IMR-90 (cell line): ENCODE data around the gene SLC44A1. TPM values are rescaled to one million over a fixed set of nuclear protein-coding genes. Genes with fewer than 3 reads are reported as not detected.

ENCODE experiments used
- ATAC-seq: fragments of 200-7000 bp; cut with Tn5 transposase; 2 replicates; pipeline ENCODE4 v1.9.1; 2020; ENCODE audit warnings: low read depth, mild to moderate bottlenecking, moderate library complexity
- BruUV-seq: library from RNA; stranded (reverse); fragments of 400-500 nt; replicated peaks from 2 replicates; lab custom pipeline; 2021; lab: Mats Ljungman, UMichigan
- CTCF ChIA-PET: fragments of 300-600 bp; formaldehyde crosslinking; extraction: SDS; loops from one replicate; lab custom pipeline; 2021; ENCODE audit warnings: antibody characterized with exemption; lab: Yijun Ruan, JAX
- POLR2A ChIA-PET: fragments of 300-600 bp; sonication (Branson Sonifier 250); formaldehyde crosslinking; loops from one replicate; lab custom pipeline; 2022; ENCODE audit warnings: antibody characterized with exemption; ENCODE audit not compliant: unreplicated experiment; lab: Charles Lee
- DNase-seq: peaks from one replicate; pipeline ENCODE4 v3.0.0; 2013
- H2AFZ ChIP-seq: replicated peaks from 2 replicates; pipeline ENCODE3; 2013; ENCODE audit warnings: low read length, mild to moderate bottlenecking; ENCODE audit not compliant: poor library complexity
- H2AK5ac ChIP-seq: 2 replicates; pipeline ENCODE4 v1.6.1; 2013; ENCODE audit warnings: low read depth, low read length, inconsistent platforms
- H2AK9ac ChIP-seq: replicated peaks from 2 replicates; pipeline ENCODE3; 2013; ENCODE audit warnings: mild to moderate bottlenecking, low read depth, low read length, moderate library complexity; ENCODE audit not compliant: poor library complexity
- H2BK120ac ChIP-seq: 2 replicates; pipeline ENCODE4 v1.6.1; 2013; ENCODE audit warnings: low read depth, low read length, inconsistent platforms
- H2BK15ac ChIP-seq: 3 replicates; pipeline ENCODE4 v1.6.1; 2013; ENCODE audit warnings: low read depth, low read length, inconsistent platforms
- H2BK20ac ChIP-seq: 2 replicates; pipeline ENCODE4 v1.6.1; 2013; ENCODE audit warnings: low read depth, mild to moderate bottlenecking, inconsistent platforms, low read length, moderate library complexity
- H2BK5ac ChIP-seq: 2 replicates; pipeline ENCODE4 v1.6.1; 2013; ENCODE audit warnings: mild to moderate bottlenecking, low read depth, low read length, inconsistent platforms; ENCODE audit not compliant: poor library complexity, severe bottlenecking
- H3K14ac ChIP-seq: replicated peaks from 2 replicates; pipeline ENCODE4 v1.6.1; 2013; ENCODE audit warnings: low read depth, low read length, inconsistent platforms
- H3K18ac ChIP-seq: 2 replicates; pipeline ENCODE4 v1.6.1; 2013; ENCODE audit warnings: low read depth, low read length, control low read depth
- H3K23ac ChIP-seq: 2 replicates; pipeline ENCODE4 v1.6.1; 2013; ENCODE audit warnings: low read depth, low read length, inconsistent platforms
- H3K27ac ChIP-seq: 2 replicates; pipeline ENCODE4 v1.5.1; 2013; ENCODE audit warnings: mild to moderate bottlenecking, control low read depth, low read length; ENCODE audit not compliant: insufficient read depth
- H3K27me3 ChIP-seq: 2 replicates; pipeline ENCODE4 v1.6.1; 2013; ENCODE audit warnings: low read length; ENCODE audit not compliant: control insufficient read depth, insufficient read depth
- H3K36me3 ChIP-seq: 2 replicates; pipeline ENCODE4 v1.6.1; 2013; ENCODE audit warnings: low read length, mixed read lengths; ENCODE audit not compliant: control insufficient read depth, insufficient read depth
- H3K4ac ChIP-seq: 2 replicates; pipeline ENCODE4 v1.6.1; 2013; ENCODE audit warnings: low read depth, low read length, inconsistent platforms
- H3K4me1 ChIP-seq: 2 replicates; pipeline ENCODE4 v1.6.1; 2013; ENCODE audit warnings: low read length, mixed read lengths; ENCODE audit not compliant: control insufficient read depth, insufficient read depth
- H3K4me2 ChIP-seq: 2 replicates; pipeline ENCODE4 v1.6.1; 2013; ENCODE audit warnings: low read depth, mild to moderate bottlenecking, control low read depth, low read length, moderate library complexity
- H3K4me3 ChIP-seq: 2 replicates; pipeline ENCODE4 v1.5.1; 2013; ENCODE audit warnings: low read depth, mild to moderate bottlenecking, control low read depth, low read length, moderate library complexity; ENCODE audit not compliant: insufficient read depth
- H3K56ac ChIP-seq: 2 replicates; pipeline ENCODE4 v1.6.1; 2013; ENCODE audit warnings: low read length, inconsistent platforms; ENCODE audit not compliant: insufficient read depth; ENCODE audit errors: extremely low read depth
- H3K79me1 ChIP-seq, 2 experiments: 2 replicates each; pipeline ENCODE4 v1.6.1; 2013; ENCODE audit warnings: low read length in 2 of 2, inconsistent platforms in 1 of 2, low read depth in 1 of 2
- H3K9ac ChIP-seq: 2 replicates; pipeline ENCODE4 v1.6.1; 2013; ENCODE audit warnings: low read depth, low read length, control low read depth
- H3K9me1 ChIP-seq: 2 replicates; pipeline ENCODE4 v1.6.1; 2013; ENCODE audit warnings: low read length, inconsistent platforms; ENCODE audit not compliant: insufficient read depth
- H3K9me3 ChIP-seq: 2 replicates; pipeline ENCODE4 v1.6.1; 2013; ENCODE audit warnings: low read length; ENCODE audit not compliant: control insufficient read depth, insufficient read depth
- H4K20me1 ChIP-seq: 2 replicates; pipeline ENCODE4 v1.6.1; 2013; ENCODE audit warnings: low read length, inconsistent platforms; ENCODE audit not compliant: insufficient read depth
- H4K5ac ChIP-seq: 2 replicates; pipeline ENCODE4 v1.6.1; 2013; ENCODE audit warnings: mild to moderate bottlenecking, low read depth, low read length, control low read depth
- H4K8ac ChIP-seq, 2 experiments: 2 replicates each; pipeline ENCODE4 v1.6.1; 2013; ENCODE audit warnings: low read depth in 2 of 2, low read length in 2 of 2, control low read depth in 1 of 2, inconsistent platforms in 1 of 2
- H4K91ac ChIP-seq: 2 replicates; pipeline ENCODE4 v1.6.1; 2013; ENCODE audit warnings: low read depth, low read length, inconsistent platforms; ENCODE audit not compliant: insufficient read depth
- BHLHE40 ChIP-seq: fragments of 150-350 bp; IDR thresholded peaks from 2 replicates; pipeline ENCODE4 v1.6.1; 2016; ENCODE audit warnings: mild to moderate bottlenecking, low read depth, low read length
- CEBPB ChIP-seq: IDR thresholded peaks from 2 replicates; pipeline ENCODE4 v1.6.1; 2012; ENCODE audit warnings: low read depth, low read length, improper control_type of control experiment
- CHD1 ChIP-seq: IDR thresholded peaks from 2 replicates; pipeline ENCODE4 v1.6.1; 2012; ENCODE audit warnings: low read depth, low read length, improper control_type of control experiment
- CTCF ChIP-seq: conservative IDR thresholded peaks from 2 replicates; pipeline ENCODE4 v1.5.1; 2012; ENCODE audit warnings: mild to moderate bottlenecking, low read depth, low read length, improper control_type of control experiment
- ELK1 ChIP-seq: fragments of 150-350 bp; IDR thresholded peaks from 2 replicates; pipeline ENCODE4 v1.6.1; 2016; ENCODE audit warnings: low read depth, mild to moderate bottlenecking, low read length, moderate library complexity, borderline replicate concordance
- FOS ChIP-seq: fragments of 150-350 bp; IDR thresholded peaks from 2 replicates; pipeline ENCODE4 v1.6.1; 2016; ENCODE audit warnings: low read depth, low read length
- MAFK ChIP-seq: IDR thresholded peaks from 2 replicates; pipeline ENCODE4 v1.6.1; 2012; ENCODE audit warnings: low read depth, low read length, improper control_type of control experiment
- MAZ ChIP-seq: IDR thresholded peaks from 2 replicates; pipeline ENCODE4 v1.6.1; 2012; ENCODE audit warnings: low read depth, mild to moderate bottlenecking, low read length, improper control_type of control experiment, moderate library complexity, borderline replicate concordance
- MXI1 ChIP-seq: IDR thresholded peaks from 2 replicates; pipeline ENCODE4 v1.6.1; 2012; ENCODE audit warnings: low read depth, mild to moderate bottlenecking, low read length, moderate library complexity, borderline replicate concordance
- NFE2L2 ChIP-seq: fragments of 150-350 bp; IDR thresholded peaks from 2 replicates; pipeline ENCODE4 v1.6.1; 2016; ENCODE audit warnings: low read depth, mild to moderate bottlenecking, low read length
- POLR2A ChIP-seq: IDR thresholded peaks from 2 replicates; pipeline ENCODE4 v1.6.1; 2012; ENCODE audit warnings: mild to moderate bottlenecking, low read depth, low read length
- RAD21 ChIP-seq: IDR thresholded peaks from 2 replicates; pipeline ENCODE4 v1.6.1; 2012; ENCODE audit warnings: low read length, improper control_type of control experiment
- RCOR1 ChIP-seq: IDR thresholded peaks from 2 replicates; pipeline ENCODE4 v1.6.1; 2012; ENCODE audit warnings: mild to moderate bottlenecking, low read length, improper control_type of control experiment; ENCODE audit not compliant: insufficient replicate concordance
- RFX5 ChIP-seq: IDR thresholded peaks from 2 replicates; pipeline ENCODE4 v1.8.0; 2012; ENCODE audit warnings: low read depth, mild to moderate bottlenecking, low read length, moderate library complexity
- USF2 ChIP-seq: fragments of 150-350 bp; IDR thresholded peaks from 2 replicates; pipeline ENCODE4 v1.6.1; 2017; ENCODE audit warnings: mild to moderate bottlenecking, antibody characterized with exemption, low read length, low read depth
- dilution Hi-C: fragments of 300-500 bp; cut with HindIII; formaldehyde crosslinking; loops from one replicate; pipeline ENCODE4 v1.14.3; 2018; ENCODE audit warnings: low sequenced_read_pairs; ENCODE audit not compliant: unreplicated experiment
- in situ Hi-C: fragments of 300-500 bp; cut with MboI; formaldehyde crosslinking; loops from 3 replicates; pipeline ENCODE4 v1.14.3; 2019; ENCODE audit warnings: low sequenced_read_pairs, inconsistent platforms, mixed read lengths
- intact Hi-C: fragments of 100-400 bp; cut with micrococcal nuclease; formaldehyde crosslinking; loops from 2 replicates; pipeline ENCODE4 v1.10.0; 2022
- polyA plus RNA-seq, 3 experiments: library from polyadenylated mRNA; depleted of rRNA; stranded (reverse); fragments of >200 nt; gene quantifications; 2 replicates each; pipeline ENCODE4 v1.2.3, GENCODE V29; 2012; ENCODE audit warnings: low replicate concordance in 1 of 3
- total RNA-seq: library from RNA; depleted of rRNA; stranded (reverse); fragments of >200 nt; gene quantifications from 2 replicates; pipeline ENCODE4 v1.2.3, GENCODE V29; 2012

SLC44A1 gene
- total and polyA plus RNA-seq, 2 of the 4 experiments (the other 2 are of a cell fraction) = 5.2 to 21.7 TPM

- dilution Hi-C loops = no loop called here
These were observed 18.4 kb upstream of the SLC44A1 start for GRCh38 chr9:105226055-105226454.

More at GRCh38 chr9:105226055-105226454, 18.4 kb upstream of the SLC44A1 start:
- ChIA-PET POLR2A (no interaction called here), CTCF (no interaction called here)
- H3K14ac ChIP-seq = no peak overlapping the region
- H2AFZ ChIP-seq = no peak overlapping the region
- no peaks in the 10 kb centered on the region for H3K4me1 ChIP-seq
- DNase-seq (no peak), ATAC-seq (no peak)
- no peaks in the 10 kb centered on the region for H4K20me1 ChIP-seq
- H3K56ac ChIP-seq = no peak overlapping the region
- peaks cover 9% of the 10 kb centered on the region for H3K9me3 ChIP-seq
- H3K4me3 ChIP-seq = no peak overlapping the region
- H3K18ac ChIP-seq = no peak overlapping the region
- no peak overlapping the region for H4K8ac ChIP-seq
- H3K4ac ChIP-seq = no peak overlapping the region
- H3K27ac ChIP-seq = no peak overlapping the region
- H3K9ac ChIP-seq = no peak overlapping the region
- no peaks in the 10 kb centered on the region for H3K36me3 ChIP-seq
- TF ChIP-seq RFX5 (no peak), CTCF (no peak), RAD21 (no peak), MXI1 (no peak), NFE2L2 (no peak), CHD1 (no peak), USF2 (no peak), MAFK (no peak), MAZ (no peak), RCOR1 (no peak), CEBPB (no peak), POLR2A (no peak), ELK1 (no peak), BHLHE40 (no peak), FOS (no peak)
- H3K9me1 ChIP-seq = no peaks in the 10 kb centered on the region
- no peaks in the 10 kb centered on the region for H3K27me3 ChIP-seq
- H4K91ac ChIP-seq = no peak overlapping the region
- no peak overlapping the region for H2BK15ac ChIP-seq
- intact Hi-C loops (no loop called here), in situ Hi-C loops (no loop called here)
- no peak overlapping the region for H2BK120ac ChIP-seq
- BruUV-seq = no TSS peak
- no peak overlapping the region for H2AK9ac ChIP-seq
- H2BK20ac ChIP-seq = no peak overlapping the region
- H2AK5ac ChIP-seq = no peak overlapping the region
- H3K23ac ChIP-seq = no peak overlapping the region
- no peak overlapping the region for H4K5ac ChIP-seq
- no peaks in the 10 kb centered on the region for H3K79me1 ChIP-seq
- no peak overlapping the region for H3K4me2 ChIP-seq
- no peak overlapping the region for H2BK5ac ChIP-seq
